ENCODE data around the gene TOGARAM1. TPM values are rescaled to one million over a fixed set of nuclear protein-coding genes. Genes with fewer than 3 reads are reported as not detected.
"Not testable (repeated sequence)": the region's sequence is repeated elsewhere in the genome, so short reads cannot be mapped to it uniquely, and the experiment has no call there.

The TOGARAM1 gene
- total and polyA plus RNA-seq, 2 donors: 10.7 to 16.0 TPM

DNA sequence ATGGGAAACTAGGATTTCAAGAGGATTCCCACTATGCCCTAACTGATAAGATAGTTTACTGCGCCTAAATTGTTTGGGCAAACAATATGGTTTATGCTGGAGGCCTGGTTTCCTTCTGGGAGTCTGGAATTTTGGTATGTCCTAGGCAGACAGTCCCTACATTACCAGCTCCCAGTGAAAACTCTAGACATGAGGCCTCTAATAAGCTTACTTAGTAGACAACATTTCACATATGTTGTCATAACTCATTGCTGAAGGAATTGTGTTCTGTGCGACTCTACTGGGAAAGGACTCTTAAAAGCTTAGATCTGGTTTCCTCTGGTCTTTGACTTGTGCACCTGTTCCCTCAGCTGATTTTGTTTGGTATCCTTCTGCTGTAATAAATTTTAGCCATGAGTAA lies 104.0 kb downstream of the TOGARAM1 start:
- Histone ChIP-seq H3K27me3 (ENCODE audit: control insufficient read depth in 2 of 2, insufficient read depth in 1 of 2, low read length in 1 of 2) (no peaks in the 10 kb centered on the region), H3K4me1 (ENCODE audit: control insufficient read depth in 2 of 2, insufficient read depth in 2 of 2, low read length in 2 of 2) (no peaks in the 10 kb centered on the region), H3K36me3 (ENCODE audit: control insufficient read depth in 2 of 2, insufficient read depth in 2 of 2, low read length in 1 of 2) (no peaks in the 10 kb centered on the region), H3K27ac (ENCODE audit: low read depth in 1 of 2, low read length in 1 of 2) (no peak overlapping the region), H3K4me3 (ENCODE audit: low read length in 2 of 2) (no peak overlapping the region), H3K9me3 (ENCODE audit: control insufficient read depth in 2 of 2, insufficient read depth in 1 of 2, low read length in 1 of 2) (no peaks in the 10 kb centered on the region)
- 98% methylated on average over 2 of the region's 2 CpGs for WGBS
- DNase-seq (ENCODE audit: low read depth in 6 of 9, low spot score in 9 of 9): no peak

DNA sequence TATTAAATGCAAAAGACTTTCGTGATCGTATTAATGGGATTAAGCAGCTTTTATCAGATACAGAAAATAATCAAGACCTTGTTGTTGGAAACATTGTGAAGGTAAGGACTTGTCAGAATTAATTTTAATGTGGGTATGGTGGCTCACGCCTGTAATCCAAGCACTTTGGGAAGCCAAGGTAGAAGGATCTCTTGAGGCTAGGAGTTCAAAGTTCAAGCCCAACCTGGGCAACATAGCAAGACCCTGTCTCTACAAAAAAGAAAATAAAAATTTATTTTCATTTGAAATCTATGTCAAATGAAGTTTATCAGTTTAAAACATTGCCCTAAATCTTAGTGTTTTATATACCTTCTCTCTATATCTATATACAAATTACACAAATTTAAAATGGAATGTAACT lies 104.7 kb downstream of the TOGARAM1 start:
- no peaks in the 10 kb centered on the region for H3K27me3 ChIP-seq (ENCODE audit: control insufficient read depth in 2 of 2, insufficient read depth in 1 of 2, low read length in 1 of 2)
- 96% methylated on average over 3 of the region's 3 CpGs for WGBS
- no peak for DNase-seq (ENCODE audit: low read depth in 6 of 9, low spot score in 9 of 9)

DNA sequence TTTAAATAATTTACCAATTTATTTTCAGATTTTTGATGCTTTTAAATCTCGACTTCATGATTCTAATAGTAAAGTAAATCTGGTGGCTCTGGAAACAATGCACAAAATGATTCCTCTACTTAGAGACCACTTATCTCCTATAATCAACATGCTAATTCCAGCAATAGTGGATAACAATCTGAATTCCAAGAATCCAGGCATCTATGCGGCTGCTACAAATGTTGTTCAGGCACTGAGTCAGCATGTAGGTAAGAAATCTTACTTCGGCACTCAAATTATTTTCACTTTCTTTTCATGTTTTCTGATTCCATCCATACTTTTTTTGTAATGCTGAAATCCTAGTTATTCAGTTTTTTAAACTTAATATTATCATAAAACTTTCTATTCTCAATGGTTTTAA lies 106.4 kb downstream of the TOGARAM1 start:
- H3K9me3 ChIP-seq (ENCODE audit: control insufficient read depth in 2 of 2, insufficient read depth in 1 of 2, low read length in 1 of 2): no peaks in the 10 kb centered on the region
- no peak overlapping the region for H3K27ac ChIP-seq (ENCODE audit: low read depth in 1 of 2, low read length in 1 of 2)
- no peak overlapping the region for H3K4me3 ChIP-seq (ENCODE audit: low read length in 2 of 2)
- 98% methylated on average over 3 of the region's 3 CpGs for WGBS
- DNase-seq (ENCODE audit: low read depth in 6 of 9, low spot score in 9 of 9): no peak
- no peaks in the 10 kb centered on the region for H3K36me3 ChIP-seq (ENCODE audit: control insufficient read depth in 2 of 2, insufficient read depth in 2 of 2, low read length in 1 of 2)
- H3K4me1 ChIP-seq (ENCODE audit: control insufficient read depth in 2 of 2, insufficient read depth in 2 of 2, low read length in 2 of 2): no peaks in the 10 kb centered on the region
- H3K27me3 ChIP-seq (ENCODE audit: control insufficient read depth in 2 of 2, insufficient read depth in 1 of 2, low read length in 1 of 2): no peaks in the 10 kb centered on the region

More for the DNA sequence above, 104.7 kb downstream of the TOGARAM1 start:
- H3K27ac ChIP-seq (ENCODE audit: low read depth in 1 of 2, low read length in 1 of 2): no peak overlapping the region
- no peak overlapping the region for H3K4me3 ChIP-seq (ENCODE audit: low read length in 2 of 2)
- no peaks in the 10 kb centered on the region for H3K9me3 ChIP-seq (ENCODE audit: control insufficient read depth in 2 of 2, insufficient read depth in 1 of 2, low read length in 1 of 2)
- H3K4me1 ChIP-seq (ENCODE audit: control insufficient read depth in 2 of 2, insufficient read depth in 2 of 2, low read length in 2 of 2): no peaks in the 10 kb centered on the region
- no peaks in the 10 kb centered on the region for H3K36me3 ChIP-seq (ENCODE audit: control insufficient read depth in 2 of 2, insufficient read depth in 2 of 2, low read length in 1 of 2)

DNA sequence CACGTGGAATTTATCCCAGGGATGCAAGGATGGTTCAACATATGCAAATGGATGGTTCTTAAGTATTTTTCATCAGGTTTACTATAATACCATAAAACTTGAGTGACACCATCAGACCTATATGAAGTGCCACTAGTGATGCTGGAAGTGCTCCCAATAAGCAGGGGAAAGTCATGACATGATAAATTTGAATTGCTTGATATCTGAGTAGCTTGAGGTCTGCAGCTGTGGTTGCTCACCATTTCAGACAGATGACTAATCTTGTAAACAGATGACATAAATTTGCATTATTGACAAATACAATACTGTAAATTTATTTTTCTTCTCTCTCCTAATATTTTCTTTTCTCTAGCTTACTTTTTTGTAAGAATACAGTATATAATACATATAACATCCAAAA lies 108.2 kb downstream of the TOGARAM1 start:
- Histone ChIP-seq H3K27ac (ENCODE audit: low read depth in 1 of 2, low read length in 1 of 2) (no peak overlapping the region), H3K36me3 (ENCODE audit: control insufficient read depth in 2 of 2, insufficient read depth in 2 of 2, low read length in 1 of 2) (no peaks in the 10 kb centered on the region), H3K27me3 (ENCODE audit: control insufficient read depth in 2 of 2, insufficient read depth in 1 of 2, low read length in 1 of 2) (no peaks in the 10 kb centered on the region), H3K4me3 (ENCODE audit: low read length in 2 of 2) (no peak overlapping the region), H3K9me3 (ENCODE audit: control insufficient read depth in 2 of 2, insufficient read depth in 1 of 2, low read length in 1 of 2) (no peaks in the 10 kb centered on the region), H3K4me1 (ENCODE audit: control insufficient read depth in 2 of 2, insufficient read depth in 2 of 2, low read length in 2 of 2) (no peaks in the 10 kb centered on the region)
- 93% methylated on average over 1 of the region's 1 CpG for whole genome bisulfite sequencing
- no peak for DNase-seq (ENCODE audit: low read depth in 6 of 9, low spot score in 9 of 9)

DNA sequence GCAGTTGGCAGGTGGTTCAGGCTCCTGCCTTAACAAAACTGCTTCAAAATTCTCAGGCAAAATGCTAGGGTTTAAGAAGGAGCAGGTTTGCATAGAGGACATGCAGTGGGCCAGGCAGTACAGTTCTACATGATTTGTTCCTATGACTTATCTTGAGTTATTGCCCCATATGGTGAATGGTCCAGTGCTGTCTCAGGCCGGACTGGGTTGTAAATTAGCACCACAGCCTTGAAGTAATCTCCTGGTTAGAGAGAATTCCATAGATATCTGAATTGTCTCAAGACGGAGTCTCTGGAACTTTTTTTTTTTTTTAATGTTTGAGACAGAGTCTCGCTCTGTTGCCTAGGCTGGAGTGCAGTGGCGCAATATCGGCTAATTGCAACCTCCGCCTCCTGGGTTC lies 110.1 kb downstream of the TOGARAM1 start:
- WGBS: 97% methylated on average over 6 of the region's 6 CpGs
- no peak overlapping the region for H3K27ac ChIP-seq (ENCODE audit: low read depth in 1 of 2, low read length in 1 of 2)

DNA sequence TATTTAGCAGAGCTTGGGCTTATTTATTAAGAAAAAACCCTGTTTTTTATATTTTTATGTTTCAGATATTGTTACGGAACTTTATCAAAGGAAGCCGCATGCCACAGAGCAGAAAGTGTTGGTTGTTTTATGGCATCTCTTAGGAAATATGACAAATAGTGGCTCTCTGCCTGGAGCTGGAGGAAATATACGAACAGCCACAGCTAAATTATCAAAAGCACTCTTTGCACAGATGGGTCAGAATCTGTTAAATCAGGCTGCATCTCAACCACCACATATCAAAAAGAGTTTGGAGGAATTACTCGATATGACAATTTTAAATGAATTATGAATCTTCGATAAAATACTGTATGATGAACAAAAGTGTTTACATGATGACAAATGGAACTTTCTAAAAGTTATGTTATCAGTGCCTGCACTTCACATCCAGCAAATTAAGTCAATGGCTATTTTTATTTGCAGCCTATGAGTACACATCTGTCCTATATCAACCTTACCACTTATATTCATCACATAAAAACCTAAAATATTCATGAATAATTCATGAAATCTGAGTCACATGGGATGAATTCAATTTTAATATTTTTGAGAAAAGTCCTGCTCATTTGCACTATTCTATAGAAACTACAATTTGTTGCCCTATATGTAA lies 111.4 kb downstream of the TOGARAM1 start:
- 97% methylated on average over 5 of the region's 5 CpGs for WGBS
- DNase-seq (ENCODE audit: low read depth in 6 of 9, low spot score in 9 of 9): no peak
- H3K4me3 ChIP-seq (ENCODE audit: low read length in 2 of 2): no peak overlapping the region

More for the DNA sequence above, 110.1 kb downstream of the TOGARAM1 start:
- Histone ChIP-seq H3K27me3 (ENCODE audit: control insufficient read depth in 2 of 2, insufficient read depth in 1 of 2, low read length in 1 of 2) (no peaks in the 10 kb centered on the region), H3K4me1 (ENCODE audit: control insufficient read depth in 2 of 2, insufficient read depth in 2 of 2, low read length in 2 of 2) (no peaks in the 10 kb centered on the region), H3K9me3 (ENCODE audit: control insufficient read depth in 2 of 2, insufficient read depth in 1 of 2, low read length in 1 of 2) (no peaks in the 10 kb centered on the region), H3K4me3 (ENCODE audit: low read length in 2 of 2) (no peak overlapping the region), H3K36me3 (ENCODE audit: control insufficient read depth in 2 of 2, insufficient read depth in 2 of 2, low read length in 1 of 2) (no peaks in the 10 kb centered on the region)
- DNase-seq (ENCODE audit: low read depth in 6 of 9, low spot score in 9 of 9): no peak

DNA sequence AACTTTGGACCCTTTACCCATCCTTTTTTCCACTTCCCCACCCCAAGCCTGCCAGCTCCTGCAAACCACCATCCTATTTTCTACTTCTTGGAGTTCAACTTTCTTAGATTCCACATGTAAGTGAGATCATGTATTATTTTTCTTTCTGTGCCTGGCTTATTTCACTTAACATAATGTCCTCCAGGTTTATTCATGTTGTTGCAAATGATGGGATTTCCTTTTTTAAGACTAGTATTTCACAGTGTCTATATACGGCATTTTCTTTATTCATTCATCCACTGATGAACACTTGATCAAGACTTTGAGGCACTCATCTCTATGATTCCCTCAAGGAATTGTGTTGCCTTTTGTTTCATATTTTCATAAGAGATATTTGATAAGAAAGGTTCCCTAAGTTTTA lies 116.3 kb downstream of the TOGARAM1 start:
- H3K36me3 ChIP-seq (ENCODE audit: control insufficient read depth in 2 of 2, insufficient read depth in 2 of 2, low read length in 1 of 2): no peaks in the 10 kb centered on the region
- no peaks in the 10 kb centered on the region for H3K27me3 ChIP-seq (ENCODE audit: control insufficient read depth in 2 of 2, insufficient read depth in 1 of 2, low read length in 1 of 2)
- H3K4me1 ChIP-seq (ENCODE audit: control insufficient read depth in 2 of 2, insufficient read depth in 2 of 2, low read length in 2 of 2): peaks cover 2% of the 10 kb centered on the region in 2 donors
- 100% methylated on average over 1 of the region's 1 CpG for WGBS
- no peak overlapping the region for H3K27ac ChIP-seq (ENCODE audit: low read depth in 1 of 2, low read length in 1 of 2)
- no peaks in the 10 kb centered on the region for H3K9me3 ChIP-seq (ENCODE audit: control insufficient read depth in 2 of 2, insufficient read depth in 1 of 2, low read length in 1 of 2)
- DNase-seq (ENCODE audit: low read depth in 6 of 9, low spot score in 9 of 9): no peak
- no peak overlapping the region for H3K4me3 ChIP-seq (ENCODE audit: low read length in 2 of 2)

More for the DNA sequence above, 111.4 kb downstream of the TOGARAM1 start:
- Histone ChIP-seq H3K36me3 (ENCODE audit: control insufficient read depth in 2 of 2, insufficient read depth in 2 of 2, low read length in 1 of 2) (no peaks in the 10 kb centered on the region), H3K27ac (ENCODE audit: low read depth in 1 of 2, low read length in 1 of 2) (no peak overlapping the region), H3K9me3 (ENCODE audit: control insufficient read depth in 2 of 2, insufficient read depth in 1 of 2, low read length in 1 of 2) (no peaks in the 10 kb centered on the region), H3K27me3 (ENCODE audit: control insufficient read depth in 2 of 2, insufficient read depth in 1 of 2, low read length in 1 of 2) (no peaks in the 10 kb centered on the region), H3K4me1 (ENCODE audit: control insufficient read depth in 2 of 2, insufficient read depth in 2 of 2, low read length in 2 of 2) (no peaks in the 10 kb centered on the region)

DNA sequence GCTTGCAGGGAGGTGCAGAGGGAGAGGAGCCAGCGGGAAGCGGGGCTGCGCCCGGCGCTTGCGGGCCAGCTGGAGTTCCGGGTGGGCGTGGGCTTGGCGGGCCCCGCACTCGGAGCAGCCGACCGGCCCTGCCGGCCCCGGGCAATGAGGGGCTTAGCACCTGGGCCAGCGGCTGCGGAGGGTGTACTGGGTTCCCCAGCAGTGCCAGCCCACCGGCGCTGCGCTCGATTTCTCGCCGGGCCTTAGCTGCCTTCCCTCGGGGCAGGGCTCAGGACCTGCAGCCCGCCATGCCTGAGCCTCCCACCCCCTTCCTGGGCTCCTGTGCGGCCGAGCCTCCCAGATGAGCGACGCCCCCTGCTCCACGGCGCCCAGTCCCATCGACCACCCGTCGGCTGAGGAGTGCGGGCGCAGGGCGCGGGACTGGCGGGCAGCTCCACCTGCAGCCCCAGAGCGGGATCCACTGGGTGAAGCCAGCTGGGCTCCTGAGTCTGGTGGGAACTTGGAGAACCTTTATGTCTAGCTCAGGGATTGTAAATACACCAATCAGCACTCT lies 118.5 kb downstream of the TOGARAM1 start:
- not testable (repeated sequence) for DNase-seq (ENCODE audit: low read depth in 6 of 9, low spot score in 9 of 9); H3K4me1 ChIP-seq (ENCODE audit: control insufficient read depth in 2 of 2, insufficient read depth in 2 of 2, low read length in 2 of 2); H3K9me3 ChIP-seq (ENCODE audit: control insufficient read depth in 2 of 2, insufficient read depth in 1 of 2, low read length in 1 of 2); H3K27ac ChIP-seq (ENCODE audit: low read depth in 1 of 2, low read length in 1 of 2); H3K27me3 ChIP-seq (ENCODE audit: control insufficient read depth in 2 of 2, insufficient read depth in 1 of 2, low read length in 1 of 2); H3K36me3 ChIP-seq (ENCODE audit: control insufficient read depth in 2 of 2, insufficient read depth in 2 of 2, low read length in 1 of 2); H3K4me3 ChIP-seq (ENCODE audit: low read length in 2 of 2)
- WGBS: 98% methylated on average over 40 of the region's 40 CpGs

DNA sequence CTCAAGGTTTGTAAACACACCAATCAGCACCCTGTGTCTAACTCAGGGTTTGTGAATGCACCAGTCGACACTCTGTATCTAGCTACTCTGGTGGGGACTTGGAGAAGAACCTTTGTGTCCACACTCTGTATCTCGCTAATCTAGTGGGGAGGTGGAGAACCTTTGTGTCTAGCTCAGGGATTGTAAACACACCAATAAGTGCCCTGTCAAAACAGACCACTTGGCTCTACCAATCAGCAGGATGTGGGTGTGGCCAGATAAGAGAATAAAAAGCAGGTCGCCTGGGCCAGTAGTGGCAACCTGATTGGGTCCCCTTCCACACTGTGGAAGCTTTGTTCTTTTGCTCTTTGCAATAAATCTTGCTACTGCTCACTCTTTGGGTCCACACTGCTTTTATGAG lies 119.1 kb downstream of the TOGARAM1 start:
- 96% methylated on average over 3 of the region's 3 CpGs for WGBS
- not testable (repeated sequence) for H3K4me3 ChIP-seq (ENCODE audit: low read length in 2 of 2); H3K4me1 ChIP-seq (ENCODE audit: control insufficient read depth in 2 of 2, insufficient read depth in 2 of 2, low read length in 2 of 2); H3K9me3 ChIP-seq (ENCODE audit: control insufficient read depth in 2 of 2, insufficient read depth in 1 of 2, low read length in 1 of 2); H3K36me3 ChIP-seq (ENCODE audit: control insufficient read depth in 2 of 2, insufficient read depth in 2 of 2, low read length in 1 of 2); H3K27me3 ChIP-seq (ENCODE audit: control insufficient read depth in 2 of 2, insufficient read depth in 1 of 2, low read length in 1 of 2); DNase-seq (ENCODE audit: low read depth in 6 of 9, low spot score in 9 of 9); H3K27ac ChIP-seq (ENCODE audit: low read depth in 1 of 2, low read length in 1 of 2)

All from thymus (tissue), 11 donors.